ENCODE results near the gene GABARAP.
A peak's percentile ranks its signal among the peaks of the same experiment; 100 is the strongest.

The GABARAP gene

GRCh38 chr17:7207120-7208001, 34.9 kb downstream of the GABARAP start:
- H3K4me1 ChIP-seq (ENCODE audit: control insufficient read depth, insufficient read depth, low read length), result peaks cover 72% of the 10 kb centered on the region
- H3K9me3 ChIP-seq (ENCODE audit: control insufficient read depth, low read length), result no peaks in the 10 kb centered on the region
- no peaks in the 10 kb centered on the region for H3K27me3 ChIP-seq (ENCODE audit: control insufficient read depth, insufficient read depth, low read length, poor library complexity, severe bottlenecking)
- no peak overlapping the region for H3K27ac ChIP-seq (ENCODE audit: insufficient read depth, low read depth, low read length, poor library complexity, severe bottlenecking)
- peak overlapping the region; percentile 35 for H3K4me3 ChIP-seq (ENCODE audit: insufficient read depth, low read depth, low read length)
- H3K36me3 ChIP-seq (ENCODE audit: control insufficient read depth, insufficient read depth, low read length), result peaks cover 16% of the 10 kb centered on the region
- WGBS, 2 experiments, result 67 to 74% methylated on average over 22 to 24 of the region's 24 CpGs

GRCh38 chr17:7205561-7205960, 36.7 kb downstream of the GABARAP start:
- H3K9me3 ChIP-seq (ENCODE audit: control insufficient read depth, low read length), result no peaks in the 10 kb centered on the region
- peak overlapping the region; percentile 38 for H3K4me3 ChIP-seq (ENCODE audit: insufficient read depth, low read depth, low read length)
- H3K36me3 ChIP-seq (ENCODE audit: control insufficient read depth, insufficient read depth, low read length), result peaks cover 21% of the 10 kb centered on the region
- H3K4me1 ChIP-seq (ENCODE audit: control insufficient read depth, insufficient read depth, low read length), result peaks cover 60% of the 10 kb centered on the region
- peak overlapping the region; percentile 44 for H3K27ac ChIP-seq (ENCODE audit: insufficient read depth, low read depth, low read length, poor library complexity, severe bottlenecking)
- 36 to 57% methylated on average over 10 to 13 of the region's 15 CpGs for WGBS, 2 experiments
- no peaks in the 10 kb centered on the region for H3K27me3 ChIP-seq (ENCODE audit: control insufficient read depth, insufficient read depth, low read length, poor library complexity, severe bottlenecking)

- Histone ChIP-seq H3K36me3 (ENCODE audit: control insufficient read depth, insufficient read depth, low read length) (peaks cover 28% of the 10 kb centered on the region), H3K4me1 (ENCODE audit: control insufficient read depth, insufficient read depth, low read length) (peaks cover 54% of the 10 kb centered on the region), H3K4me3 (ENCODE audit: insufficient read depth, low read depth, low read length) (peak overlapping the region; percentile 38), H3K27me3 (ENCODE audit: control insufficient read depth, insufficient read depth, low read length, poor library complexity, severe bottlenecking) (no peaks in the 10 kb centered on the region), H3K9me3 (ENCODE audit: control insufficient read depth, low read length) (no peaks in the 10 kb centered on the region), H3K27ac (ENCODE audit: insufficient read depth, low read depth, low read length, poor library complexity, severe bottlenecking) (peak overlapping the region; percentile 44)
- 0% methylated on average over 34 of the region's 34 CpGs for WGBS, 2 experiments
These were observed 37.3 kb downstream of the GABARAP start for GRCh38 chr17:7204828-7205461.

GRCh38 chr17:7204336-7204735, 37.9 kb downstream of the GABARAP start:
- H3K36me3 ChIP-seq (ENCODE audit: control insufficient read depth, insufficient read depth, low read length), result peaks cover 28% of the 10 kb centered on the region
- H3K4me1 ChIP-seq (ENCODE audit: control insufficient read depth, insufficient read depth, low read length), result peaks cover 48% of the 10 kb centered on the region
- no peaks in the 10 kb centered on the region for H3K9me3 ChIP-seq (ENCODE audit: control insufficient read depth, low read length)
- peak overlapping the region; percentile 38 for H3K4me3 ChIP-seq (ENCODE audit: insufficient read depth, low read depth, low read length)
- no peaks in the 10 kb centered on the region for H3K27me3 ChIP-seq (ENCODE audit: control insufficient read depth, insufficient read depth, low read length, poor library complexity, severe bottlenecking)
- peak overlapping the region; percentile 20 for H3K27ac ChIP-seq (ENCODE audit: insufficient read depth, low read depth, low read length, poor library complexity, severe bottlenecking)
- WGBS, 2 experiments, result 89 to 90% methylated on average over 15 of the region's 15 CpGs

GRCh38 chr17:7203391-7203790, 38.9 kb downstream of the GABARAP start:
- no peaks in the 10 kb centered on the region for H3K27me3 ChIP-seq (ENCODE audit: control insufficient read depth, insufficient read depth, low read length, poor library complexity, severe bottlenecking)
- 95 to 98% methylated on average over 16 of the region's 16 CpGs for WGBS, 2 experiments

GRCh38 chr17:7196651-7197401, 45.4 kb downstream of the GABARAP start:
- Histone ChIP-seq H3K4me3 (ENCODE audit: insufficient read depth, low read depth, low read length) (no peak overlapping the region), H3K27me3 (ENCODE audit: control insufficient read depth, insufficient read depth, low read length, poor library complexity, severe bottlenecking) (no peaks in the 10 kb centered on the region), H3K4me1 (ENCODE audit: control insufficient read depth, insufficient read depth, low read length) (no peaks in the 10 kb centered on the region), H3K9me3 (ENCODE audit: control insufficient read depth, low read length) (no peaks in the 10 kb centered on the region), H3K36me3 (ENCODE audit: control insufficient read depth, insufficient read depth, low read length) (peaks cover 57% of the 10 kb centered on the region), H3K27ac (ENCODE audit: insufficient read depth, low read depth, low read length, poor library complexity, severe bottlenecking) (no peak overlapping the region)
- 96% methylated on average over 22 of the region's 22 CpGs for WGBS, 2 experiments

More at GRCh38 chr17:7203391-7203790, 38.9 kb downstream of the GABARAP start:
- no peak overlapping the region for H3K27ac ChIP-seq (ENCODE audit: insufficient read depth, low read depth, low read length, poor library complexity, severe bottlenecking)
- H3K4me3 ChIP-seq (ENCODE audit: insufficient read depth, low read depth, low read length), result no peak overlapping the region
- peaks cover 28% of the 10 kb centered on the region for H3K36me3 ChIP-seq (ENCODE audit: control insufficient read depth, insufficient read depth, low read length)
- H3K9me3 ChIP-seq (ENCODE audit: control insufficient read depth, low read length), result no peaks in the 10 kb centered on the region
- H3K4me1 ChIP-seq (ENCODE audit: control insufficient read depth, insufficient read depth, low read length), result peaks cover 39% of the 10 kb centered on the region

- Histone ChIP-seq H3K4me1 (ENCODE audit: control insufficient read depth, insufficient read depth, low read length) (no peaks in the 10 kb centered on the region), H3K27me3 (ENCODE audit: control insufficient read depth, insufficient read depth, low read length, poor library complexity, severe bottlenecking) (no peaks in the 10 kb centered on the region), H3K4me3 (ENCODE audit: insufficient read depth, low read depth, low read length) (no peak overlapping the region), H3K9me3 (ENCODE audit: control insufficient read depth, low read length) (no peaks in the 10 kb centered on the region), H3K27ac (ENCODE audit: insufficient read depth, low read depth, low read length, poor library complexity, severe bottlenecking) (no peak overlapping the region), H3K36me3 (ENCODE audit: control insufficient read depth, insufficient read depth, low read length) (peaks cover 54% of the 10 kb centered on the region)
- 95 to 96% methylated on average over 12 of the region's 12 CpGs for WGBS, 2 experiments
These were observed 46.3 kb downstream of the GABARAP start for GRCh38 chr17:7195971-7196370.

GRCh38 chr17:7192271-7192937, 49.8 kb downstream of the GABARAP start:
- no peak overlapping the region for H3K4me3 ChIP-seq (ENCODE audit: insufficient read depth, low read depth, low read length)
- H3K4me1 ChIP-seq (ENCODE audit: control insufficient read depth, insufficient read depth, low read length), result no peaks in the 10 kb centered on the region
- WGBS, 2 experiments, result 90 to 91% methylated on average over 12 of the region's 12 CpGs
- no peaks in the 10 kb centered on the region for H3K27me3 ChIP-seq (ENCODE audit: control insufficient read depth, insufficient read depth, low read length, poor library complexity, severe bottlenecking)
- peaks cover 46% of the 10 kb centered on the region for H3K36me3 ChIP-seq (ENCODE audit: control insufficient read depth, insufficient read depth, low read length)
- no peak overlapping the region for H3K27ac ChIP-seq (ENCODE audit: insufficient read depth, low read depth, low read length, poor library complexity, severe bottlenecking)
- no peaks in the 10 kb centered on the region for H3K9me3 ChIP-seq (ENCODE audit: control insufficient read depth, low read length)

GRCh38 chr17:7191571-7192270, 50.5 kb downstream of the GABARAP start:
- Histone ChIP-seq H3K27ac (ENCODE audit: insufficient read depth, low read depth, low read length, poor library complexity, severe bottlenecking) (no peak overlapping the region), H3K4me3 (ENCODE audit: insufficient read depth, low read depth, low read length) (no peak overlapping the region), H3K36me3 (ENCODE audit: control insufficient read depth, insufficient read depth, low read length) (peaks cover 40% of the 10 kb centered on the region), H3K9me3 (ENCODE audit: control insufficient read depth, low read length) (no peaks in the 10 kb centered on the region), H3K27me3 (ENCODE audit: control insufficient read depth, insufficient read depth, low read length, poor library complexity, severe bottlenecking) (no peaks in the 10 kb centered on the region), H3K4me1 (ENCODE audit: control insufficient read depth, insufficient read depth, low read length) (no peaks in the 10 kb centered on the region)
- 88% methylated on average over 26 of the region's 26 CpGs for WGBS, 2 experiments

Measured in ectodermal cell (in vitro differentiated cells).